Aorta (tissue), 5 donors: Measurements from ENCODE around the gene WDR62. TPM values are rescaled to one million over a fixed set of nuclear protein-coding genes. Genes with fewer than 3 reads are reported as not detected.
"Not testable (repeated sequence)": the region's sequence is repeated elsewhere in the genome, so short reads cannot be mapped to it uniquely, and the experiment has no call there.

ENCODE experiments used
- ATAC-seq: fragments of 200-7000 bp; cut with Tn5 transposase; one replicate; pipeline ENCODE4 v1.9.1; 2022; ENCODE audit warnings: moderate library complexity; ENCODE audit not compliant: low FRiP score
- DNase-seq, 2 donors: peaks; one replicate each; pipeline ENCODE4 v3.0.0-alpha.2; 2020
- H3K27ac ChIP-seq, 2 donors: one replicate each; pipeline ENCODE4 v1.5.1; 2013; ENCODE audit warnings: low read length in 2 of 2, mild to moderate bottlenecking in 2 of 2, moderate library complexity in 2 of 2, control low read depth in 1 of 2, inconsistent platforms in 1 of 2, low read depth in 1 of 2
- H3K27me3 ChIP-seq, 2 donors: one replicate each; pipeline ENCODE4 v1.6.1; 2013; ENCODE audit warnings: control low read depth in 1 of 2, low read length in 1 of 2, mild to moderate bottlenecking in 1 of 2, moderate library complexity in 1 of 2; ENCODE audit not compliant: insufficient read depth in 2 of 2, control insufficient read depth in 1 of 2
- H3K36me3 ChIP-seq, 2 donors: one replicate each; pipeline ENCODE4 v1.6.1; 2013; ENCODE audit warnings: control low read depth in 1 of 2, low read length in 1 of 2, mild to moderate bottlenecking in 1 of 2; ENCODE audit not compliant: insufficient read depth in 2 of 2, control insufficient read depth in 1 of 2
- H3K4me1 ChIP-seq, 2 donors: one replicate each; pipeline ENCODE4 v1.6.1; 2013; ENCODE audit warnings: low read length in 2 of 2, control low read depth in 1 of 2, mild to moderate bottlenecking in 1 of 2, moderate library complexity in 1 of 2; ENCODE audit not compliant: insufficient read depth in 2 of 2, control insufficient read depth in 1 of 2
- H3K4me3 ChIP-seq, 2 donors: one replicate each; pipeline ENCODE4 v1.5.1; 2013; ENCODE audit warnings: low read length in 2 of 2, control low read depth in 1 of 2, mild to moderate bottlenecking in 1 of 2
- H3K9me3 ChIP-seq: one replicate; pipeline ENCODE4 v1.6.1; 2013; ENCODE audit warnings: mild to moderate bottlenecking, low read length; ENCODE audit not compliant: control insufficient read depth
- WGBS, 2 donors: extraction: QIAGEN DNeasy Blood & Tissue Kit; methylation state at CpG; one replicate each; pipeline ENCODE4 v1.1.7; 2013; 5-methylcytosine and 5-hydroxymethylcytosine counted together
- intact Hi-C, 2 donors: fragments of 100-400 bp; cut with DNase I; formaldehyde crosslinking; loops; one replicate each; pipeline versions ENCODE4 v1.14.2 to v1.15.0; 2022
- polyA plus RNA-seq, 2 donors: library from polyadenylated mRNA; stranded (reverse); fragments of 200-250 nt; gene quantifications; one replicate each; pipeline ENCODE4 v1.2.3, GENCODE V29; 2013
- total RNA-seq, 2 donors: library from RNA; stranded (reverse); fragmentation: NEBNext Ultra II Directional; extraction: Animal tissue kit (Norgen Biotek cat#: 25700); gene quantifications; one replicate each; pipeline ENCODE4 v1.2.1, GENCODE V29; 2021
- donor health status: healthy with polysubstance abuse.
- donor health status: Bipolar disorder and iron deficiency.
- donor health status: DM: no; HTN: no; CAD: no.
- donor health status: DM: no; HTN: no; CAD: no.
- donor health status: DM: yes; HTN: yes; CAD: no.

Gene WDR62
- total and polyA plus RNA-seq, 4 donors = 0.25 to 1.3 (median 0.35) TPM

DNA sequence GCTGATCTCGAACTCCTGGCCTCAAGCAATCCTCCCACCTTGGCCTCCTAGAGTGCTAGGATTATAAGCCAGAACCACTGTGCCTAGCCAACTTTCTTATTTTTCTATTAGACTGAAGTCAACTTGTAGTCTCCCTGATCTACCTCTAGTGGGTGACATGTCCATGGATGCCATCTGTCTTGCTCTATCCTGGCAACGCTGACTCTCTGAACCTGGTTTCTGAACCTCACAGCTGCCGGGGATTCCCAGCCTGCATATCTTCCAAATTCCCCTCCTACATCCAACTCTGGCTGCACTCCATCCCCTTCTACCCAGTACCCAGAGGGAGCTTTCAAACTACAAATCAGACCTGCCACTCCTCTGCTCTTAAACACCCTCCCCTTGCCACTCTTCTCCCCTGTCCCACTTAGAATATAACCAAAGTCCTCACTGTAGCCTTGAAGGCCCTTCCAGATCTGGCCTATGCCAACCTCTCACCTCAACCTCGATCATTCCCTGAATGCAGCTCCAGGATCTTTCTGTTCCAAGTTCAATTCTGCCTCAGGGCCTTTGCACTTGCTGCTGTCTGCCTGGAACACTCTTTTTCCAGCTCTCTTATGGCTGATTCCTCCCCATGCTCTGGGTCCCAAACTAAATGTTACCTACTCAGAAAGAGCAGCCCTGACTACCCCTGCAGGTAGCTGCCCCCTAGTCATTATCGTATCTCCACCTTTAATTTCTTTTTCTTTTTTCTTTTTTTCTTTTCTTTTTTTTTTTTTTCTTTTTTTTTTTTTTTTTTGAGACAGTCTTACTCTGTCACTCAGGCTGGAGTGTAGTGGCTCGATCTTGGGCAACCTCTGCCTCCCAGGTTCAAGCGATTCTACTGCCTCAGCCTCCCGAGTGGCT lies 24.2 kb upstream of the WDR62 start:
- WGBS, 2 donors = 84 to 90% methylated on average over 8 of the region's 8 CpGs
- Histone ChIP-seq H3K36me3 (peaks cover 0 to 2% of the 10 kb centered on the region in 2 donors), H3K9me3 (no peaks in the 10 kb centered on the region), H3K4me3 (no peak overlapping the region), H3K4me1 (no peaks in the 10 kb centered on the region), H3K27me3 (no peaks in the 10 kb centered on the region), H3K27ac (no peak overlapping the region)
- ATAC-seq (no peak), DNase-seq (no peak)
- intact Hi-C loops = no loop called here

DNA sequence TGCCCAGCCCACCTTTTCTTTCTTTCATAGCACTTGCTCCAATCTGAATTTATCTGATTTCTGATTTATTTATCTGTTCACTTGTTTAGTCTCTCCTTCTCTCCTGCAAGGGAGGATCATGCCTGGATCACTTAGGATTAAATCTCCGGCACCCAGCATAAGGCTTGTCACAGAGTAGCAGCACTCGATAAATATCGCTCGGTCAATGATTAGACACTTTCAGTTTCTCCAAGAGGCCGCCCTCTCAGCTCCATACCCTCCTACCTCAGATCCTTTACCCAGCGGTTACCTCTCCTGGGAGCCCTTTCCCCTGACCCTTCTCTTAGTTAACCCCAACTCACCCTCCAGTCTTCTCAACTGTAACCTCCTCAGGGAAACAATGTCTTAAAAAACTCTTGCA lies 23.4 kb upstream of the WDR62 start:
- H3K4me1 ChIP-seq = no peaks in the 10 kb centered on the region
- no peaks in the 10 kb centered on the region for H3K27me3 ChIP-seq
- no peak for ATAC-seq
- no peak for DNase-seq
- H3K9me3 ChIP-seq = no peaks in the 10 kb centered on the region
- H3K36me3 ChIP-seq = peaks cover 0 to 2% of the 10 kb centered on the region in 2 donors
- no peak overlapping the region for H3K4me3 ChIP-seq
- no peak overlapping the region for H3K27ac ChIP-seq
- intact Hi-C loops = no loop called here
- 89 to 92% methylated on average over 6 of the region's 6 CpGs for WGBS, 2 donors

DNA sequence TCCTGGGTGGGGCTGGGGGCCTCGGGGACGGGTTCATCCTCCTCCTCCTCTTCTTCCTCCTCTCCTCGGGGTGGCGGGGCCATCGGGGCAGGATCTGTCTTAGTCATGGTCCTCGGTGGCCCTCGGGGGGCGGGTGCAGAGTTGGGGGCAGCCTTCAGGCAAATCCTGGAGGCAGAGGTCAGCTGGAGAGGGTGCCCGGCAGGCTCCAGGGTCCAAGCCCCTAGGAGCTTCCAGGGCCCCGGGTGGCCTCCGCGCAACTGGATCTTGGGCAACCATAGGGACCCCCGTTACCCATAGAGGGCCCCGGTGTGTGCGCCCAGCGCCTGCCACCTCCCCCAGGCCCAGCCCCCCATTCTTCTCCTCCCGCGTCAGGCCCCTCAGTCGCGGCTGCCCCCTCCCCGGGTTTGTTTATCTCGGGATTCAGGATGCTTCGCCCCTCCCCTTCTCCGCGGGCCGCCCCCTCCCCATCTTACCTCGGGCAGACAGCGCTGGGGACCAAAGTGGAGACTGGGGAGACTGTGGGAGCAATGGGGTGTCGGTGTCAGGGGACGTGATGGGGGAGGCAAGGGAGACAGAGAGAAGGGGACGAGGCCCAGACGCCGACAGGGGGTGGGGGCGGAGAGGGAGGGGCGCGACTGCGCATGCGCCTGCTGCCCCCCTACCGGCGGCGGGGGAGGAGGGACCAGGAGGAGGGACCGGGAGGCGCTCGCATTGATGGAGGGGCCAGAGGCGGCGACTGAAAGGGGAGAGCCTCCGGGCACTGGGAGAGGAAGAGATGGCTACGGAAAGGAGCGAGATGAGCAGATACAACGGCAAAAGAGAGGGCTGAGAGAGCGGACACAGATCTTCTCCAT lies 22.2 kb upstream of the WDR62 start, which contains the start of gene CLIP3:
CLIP3 (minus strand) TSS at position 623 of the 854 bp plus-strand sequence; CDS start at position 107, 516 bp downstream.
- WGBS, 2 donors = 1% methylated on average over 47 to 51 of the region's 51 CpGs
- Histone ChIP-seq H3K27me3 (no peaks in the 10 kb centered on the region), H3K9me3 (no peaks in the 10 kb centered on the region), H3K27ac (peak within 1 kb of the TSS in 1 of 2 donors; percentile 22), H3K4me1 (no peaks in the 10 kb centered on the region), H3K36me3 (no peaks in the 10 kb centered on the region), H3K4me3 (peak within 1 kb of the TSS; percentile 80 to 94)
- DNase-seq (peak; percentile 83 to 93), ATAC-seq (peak; percentile 90)
- intact Hi-C loops = no loop called here

DNA sequence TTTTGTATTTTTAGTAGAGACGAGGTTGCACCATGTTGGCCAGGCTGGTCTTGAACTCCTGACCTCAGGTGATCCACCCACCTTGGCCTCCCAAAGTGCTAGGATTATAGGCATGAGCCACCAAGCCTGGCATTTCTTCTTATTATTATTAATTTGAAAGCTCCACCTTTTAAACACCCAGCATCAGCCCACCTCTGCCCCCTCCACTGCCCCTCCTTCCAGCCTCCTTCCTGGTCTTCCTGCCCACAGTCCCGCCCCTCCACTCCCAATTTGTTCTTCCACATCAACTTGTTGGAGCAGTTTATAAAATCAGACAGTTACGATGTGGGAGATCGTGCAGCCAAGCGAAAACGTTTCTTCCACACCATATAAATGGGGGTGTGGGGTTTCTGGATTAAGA lies 14.2 kb upstream of the WDR62 start:
- 89 to 90% methylated on average over 6 of the region's 6 CpGs for WGBS, 2 donors
- intact Hi-C loops = no loop called here
- DNase-seq (no peak), ATAC-seq (no peak)
- peaks cover 0 to 1% of the 10 kb centered on the region in 2 donors for H3K36me3 ChIP-seq
- no peaks in the 10 kb centered on the region for H3K9me3 ChIP-seq
- no peaks in the 10 kb centered on the region for H3K4me1 ChIP-seq
- no peak overlapping the region for H3K27ac ChIP-seq
- no peak overlapping the region for H3K4me3 ChIP-seq
- no peaks in the 10 kb centered on the region for H3K27me3 ChIP-seq

DNA sequence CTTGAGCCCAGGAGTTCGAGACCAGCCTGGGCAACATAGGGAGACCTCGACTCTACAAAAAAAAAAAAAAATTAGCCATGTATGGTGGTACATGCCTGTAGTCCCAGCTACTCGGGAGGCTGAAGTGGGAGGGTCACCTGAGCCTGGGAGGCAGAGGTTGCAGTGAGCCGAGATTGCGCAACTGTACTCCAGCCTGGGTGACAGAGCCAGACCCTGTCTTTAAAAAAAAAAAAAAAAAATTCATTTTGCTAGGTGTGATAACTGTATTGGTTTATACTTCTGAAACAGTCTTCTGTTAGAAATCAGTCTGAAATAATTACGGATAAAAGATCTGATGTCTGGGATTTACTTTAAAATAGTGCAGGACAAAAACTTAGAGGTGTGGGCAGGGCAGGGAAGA lies 13.6 kb upstream of the WDR62 start:
- H3K4me1 ChIP-seq, intact Hi-C loops, H3K27ac ChIP-seq, ATAC-seq, H3K9me3 ChIP-seq, DNase-seq, H3K27me3 ChIP-seq, H3K36me3 ChIP-seq, H3K4me3 ChIP-seq: not testable (repeated sequence)
- WGBS, 2 donors = 92 to 96% methylated on average over 6 of the region's 6 CpGs

DNA sequence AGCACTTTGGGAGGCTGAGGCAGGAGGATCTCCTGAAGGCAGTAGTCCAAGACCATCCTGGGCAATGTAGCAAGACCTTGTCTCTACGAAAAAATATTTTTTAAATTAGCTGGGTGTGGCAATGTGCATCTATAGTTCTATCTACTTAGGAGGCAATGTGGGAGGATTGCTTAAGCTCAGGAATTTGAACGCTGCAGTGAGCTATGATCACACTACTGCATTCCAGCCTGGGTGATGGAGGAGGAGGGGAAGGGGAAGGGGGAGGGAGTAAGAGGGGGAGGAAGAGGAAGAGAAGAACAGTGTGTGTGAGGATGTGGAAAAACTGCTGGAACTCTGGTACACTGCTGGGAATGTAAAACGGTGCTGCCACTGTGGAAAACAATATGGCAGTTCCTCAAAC lies 12.9 kb upstream of the WDR62 start:
- intact Hi-C loops = no loop called here
- WGBS, 2 donors = 30 to 34% methylated on average over 3 of the region's 3 CpGs
- no peak overlapping the region for H3K27ac ChIP-seq

DNA sequence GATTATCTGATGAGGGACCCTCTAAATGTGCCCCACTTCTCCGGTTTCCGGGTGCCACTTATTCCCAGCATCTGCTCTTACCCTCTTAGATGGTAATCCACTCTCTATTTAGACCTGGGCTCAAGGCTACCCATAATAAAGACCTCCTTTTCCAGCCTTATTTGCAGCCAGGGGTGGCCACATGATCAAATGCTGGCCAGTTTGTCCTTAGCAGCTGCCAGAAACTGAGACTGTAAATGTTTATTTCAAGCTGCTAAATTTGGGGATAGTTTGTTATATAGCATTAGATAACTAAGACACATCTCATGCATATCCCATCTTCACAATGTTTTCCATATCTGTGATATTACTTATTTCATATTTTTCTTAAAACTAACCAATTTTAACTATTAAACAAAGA lies 10.7 kb upstream of the WDR62 start:
- no peaks in the 10 kb centered on the region for H3K4me1 ChIP-seq
- H3K9me3 ChIP-seq = no peaks in the 10 kb centered on the region
- no peak overlapping the region for H3K4me3 ChIP-seq
- ATAC-seq = no peak
- 91 to 96% methylated on average over 2 of the region's 2 CpGs for WGBS, 2 donors
- peaks cover 0 to 1% of the 10 kb centered on the region in 2 donors for H3K36me3 ChIP-seq
- H3K27me3 ChIP-seq = no peaks in the 10 kb centered on the region
- no peak for DNase-seq
- intact Hi-C loops = no loop called here
- no peak overlapping the region for H3K27ac ChIP-seq

More for the DNA sequence above, 12.9 kb upstream of the WDR62 start:
- no peaks in the 10 kb centered on the region for H3K4me1 ChIP-seq
- DNase-seq = no peak
- H3K27me3 ChIP-seq = no peaks in the 10 kb centered on the region
- peaks cover 0 to 1% of the 10 kb centered on the region in 2 donors for H3K36me3 ChIP-seq
- H3K4me3 ChIP-seq = no peak overlapping the region
- no peaks in the 10 kb centered on the region for H3K9me3 ChIP-seq
- no peak for ATAC-seq

DNA sequence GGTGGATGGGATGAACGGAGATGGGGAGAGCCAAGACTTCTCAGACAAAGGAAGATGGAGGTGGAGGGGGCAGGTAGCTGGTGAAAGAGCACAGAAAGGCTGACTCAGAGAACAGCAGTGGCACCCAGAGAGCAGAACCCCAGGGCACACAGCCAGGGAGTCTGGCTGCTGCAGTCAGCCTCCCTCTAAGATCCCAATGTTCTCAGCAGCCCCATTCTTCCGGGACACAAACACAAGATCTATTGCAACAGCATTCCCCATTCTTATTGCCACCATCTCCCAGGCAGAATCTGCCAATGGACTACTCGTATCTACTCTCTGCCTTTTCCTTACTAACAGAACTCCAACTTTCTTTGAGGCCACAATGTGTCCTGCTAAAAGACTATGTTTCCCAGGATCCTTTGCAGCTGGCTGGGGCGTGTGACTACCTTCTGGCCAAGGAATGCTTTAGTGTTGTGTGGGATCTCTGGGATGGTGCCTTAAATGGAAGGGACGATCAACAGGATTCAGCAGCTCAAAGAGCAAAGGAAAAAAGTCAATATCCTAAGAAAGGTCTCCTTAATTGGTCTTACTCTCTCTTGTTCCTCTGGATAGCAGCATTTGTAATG lies 8.2 kb upstream of the WDR62 start:
- 86 to 90% methylated on average over 5 of the region's 5 CpGs for WGBS, 2 donors
- Histone ChIP-seq H3K36me3 (no peaks in the 10 kb centered on the region), H3K27ac (no peak overlapping the region), H3K9me3 (no peaks in the 10 kb centered on the region), H3K27me3 (no peaks in the 10 kb centered on the region), H3K4me1 (no peaks in the 10 kb centered on the region), H3K4me3 (no peak overlapping the region)
- intact Hi-C loops = no loop called here
- ATAC-seq = no peak
- no peak for DNase-seq
